Thyroid gland (tissue), 4 donors: Measurements from ENCODE around the gene AP2S1. TPM values are rescaled to one million over a fixed set of nuclear protein-coding genes. Genes with fewer than 3 reads are reported as not detected.
A peak's percentile ranks its signal among the peaks of the same experiment; 100 is the strongest.

Source experiments
- DNase-seq, 2 donors: peaks; one replicate each; pipeline ENCODE4 v3.0.0-alpha.2; 2019
- H3K27ac ChIP-seq, 3 donors: fragments of 200-600 bp; sonication (generic); 1 replicate in 2 of 3; 2 replicates in 1 of 3; pipeline ENCODE4 v1.5.1; 2016 to 2019; ENCODE audit warnings: mild to moderate bottlenecking in 1 of 3, moderate library complexity in 1 of 3
- H3K27me3 ChIP-seq: fragments of 200-600 bp; sonication (generic); one replicate; pipeline ENCODE4 v1.5.1; 2019
- H3K36me3 ChIP-seq, 2 donors: fragments of 200-600 bp; sonication (generic); one replicate each; pipeline ENCODE4 v1.5.1; 2016 to 2019
- H3K4me1 ChIP-seq, 2 donors: fragments of 200-600 bp; sonication (generic); one replicate each; pipeline ENCODE4 v1.5.1; 2017 to 2019
- H3K4me3 ChIP-seq, 3 donors: fragments of 200-600 bp; sonication (generic); replicated peaks in 1 of 3; 1 replicate in 2 of 3; 2 replicates in 1 of 3; pipeline ENCODE4 v1.5.1; 2016; ENCODE audit warnings: mild to moderate bottlenecking in 1 of 3
- H3K9me3 ChIP-seq: fragments of 200-600 bp; sonication (generic); one replicate; pipeline ENCODE4 v1.5.1; 2017
- POLR2A ChIP-seq, 2 donors: fragments of 450-650 bp; IDR thresholded peaks; one replicate each; pipeline ENCODE4 v1.6.1; 2017; ENCODE audit warnings: antibody characterized with exemption in 2 of 2, mild to moderate bottlenecking in 2 of 2, moderate library complexity in 1 of 2
- WGBS, 2 donors: methylation state at CpG; one replicate each; pipeline ENCODE4 v1.1.5; 2017; 5-methylcytosine and 5-hydroxymethylcytosine counted together
- intact Hi-C: fragments of 100-400 bp; cut with DNase I; formaldehyde crosslinking; loops from one replicate; pipeline ENCODE4 v1.15.1; 2023
- total RNA-seq, 4 donors: library from RNA; depleted of rRNA; stranded (reverse); fragments of >200 nt; gene quantifications; one replicate each; pipeline ENCODE4 v1.2.3, GENCODE V29; 2016
- TF ChIP-seq, protein P1 (sequence below), 6 experiments: fragments of 200-600 bp in 3 of 6; fragments of 450-650 bp in 3 of 6; sonication (generic) in 3 of 6; IDR thresholded peaks; one replicate each; pipeline ENCODE4 v1.5.1; 2016 to 2019; ENCODE audit warnings: antibody characterized with exemption in 6 of 6, mild to moderate bottlenecking in 2 of 6, inconsistent platforms in 1 of 6, moderate library complexity in 1 of 6

Gene AP2S1
- total RNA-seq, 4 donors from 2014 or later: 29.8 to 98.4 (median 64.1) TPM

- TF ChIP-seq POLR2A (IDR thresholded peaks at IDR 0.05): no peak
- TF ChIP-seq, protein P1, sequence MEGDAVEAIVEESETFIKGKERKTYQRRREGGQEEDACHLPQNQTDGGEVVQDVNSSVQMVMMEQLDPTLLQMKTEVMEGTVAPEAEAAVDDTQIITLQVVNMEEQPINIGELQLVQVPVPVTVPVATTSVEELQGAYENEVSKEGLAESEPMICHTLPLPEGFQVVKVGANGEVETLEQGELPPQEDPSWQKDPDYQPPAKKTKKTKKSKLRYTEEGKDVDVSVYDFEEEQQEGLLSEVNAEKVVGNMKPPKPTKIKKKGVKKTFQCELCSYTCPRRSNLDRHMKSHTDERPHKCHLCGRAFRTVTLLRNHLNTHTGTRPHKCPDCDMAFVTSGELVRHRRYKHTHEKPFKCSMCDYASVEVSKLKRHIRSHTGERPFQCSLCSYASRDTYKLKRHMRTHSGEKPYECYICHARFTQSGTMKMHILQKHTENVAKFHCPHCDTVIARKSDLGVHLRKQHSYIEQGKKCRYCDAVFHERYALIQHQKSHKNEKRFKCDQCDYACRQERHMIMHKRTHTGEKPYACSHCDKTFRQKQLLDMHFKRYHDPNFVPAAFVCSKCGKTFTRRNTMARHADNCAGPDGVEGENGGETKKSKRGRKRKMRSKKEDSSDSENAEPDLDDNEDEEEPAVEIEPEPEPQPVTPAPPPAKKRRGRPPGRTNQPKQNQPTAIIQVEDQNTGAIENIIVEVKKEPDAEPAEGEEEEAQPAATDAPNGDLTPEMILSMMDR (IDR thresholded peaks at IDR 0.05): no peak
Measured at GRCh38 chr19:46849610-46850009, 1.0 kb downstream of the AP2S1 start.

GRCh38 chr19:46848389-46848788 is 2.3 kb downstream of the AP2S1 start:
- intact Hi-C loops: no loop called here
- H3K4me3 ChIP-seq: no peak overlapping the region
- H3K9me3 ChIP-seq: no peaks in the 10 kb centered on the region
- TF ChIP-seq, protein P1 (IDR thresholded peaks at IDR 0.05): no peak
- no peak for TF ChIP-seq POLR2A (IDR thresholded peaks at IDR 0.05)
- H3K36me3 ChIP-seq: peaks cover 7 to 11% of the 10 kb centered on the region in 2 donors
- DNase-seq: no peak
- peaks cover 8 to 11% of the 10 kb centered on the region in 2 donors for H3K4me1 ChIP-seq
- no peaks in the 10 kb centered on the region for H3K27me3 ChIP-seq
- H3K27ac ChIP-seq: no peak overlapping the region
- WGBS, 2 donors: 83 to 93% methylated on average over 2 of the region's 2 CpGs

More at GRCh38 chr19:46849610-46850009, 1.0 kb downstream of the AP2S1 start:
- H3K27me3 ChIP-seq: no peaks in the 10 kb centered on the region
- H3K4me1 ChIP-seq: peaks cover 8 to 16% of the 10 kb centered on the region in 2 donors
- no peaks in the 10 kb centered on the region for H3K9me3 ChIP-seq
- peak overlapping the region; percentile 16 to 74 (median 59) for H3K27ac ChIP-seq
- H3K36me3 ChIP-seq: peaks cover under 1 to 2% of the 10 kb centered on the region in 2 donors
- intact Hi-C loops: loop anchor here (5.0 to 10.0 kb wide), 2 partner anchors 273 to 405 kb away; partner anchors contain the start of gene CCDC9
- no peak for DNase-seq
- H3K4me3 ChIP-seq: peak overlapping the region in 2 of 3 donors; percentile 59 to 82
- 40 to 45% methylated on average over 5 of the region's 5 CpGs for WGBS, 2 donors

- TF ChIP-seq, protein P1 (IDR thresholded peaks at IDR 0.05): no peak
- no peak for TF ChIP-seq POLR2A (IDR thresholded peaks at IDR 0.05)
- Histone ChIP-seq H3K27ac (no peak overlapping the region), H3K4me3 (no peak overlapping the region), H3K36me3 (peaks cover 11 to 15% of the 10 kb centered on the region in 2 donors), H3K9me3 (no peaks in the 10 kb centered on the region), H3K27me3 (no peaks in the 10 kb centered on the region), H3K4me1 (peaks cover 8 to 11% of the 10 kb centered on the region in 2 donors)
- DNase-seq: no peak
- WGBS, 2 donors: 88 to 92% methylated on average over 11 of the region's 11 CpGs
- intact Hi-C loops: no loop called here
Measured at GRCh38 chr19:46847528-46847927, 3.1 kb downstream of the AP2S1 start.

- DNase-seq: no peak
- Histone ChIP-seq H3K4me3 (no peak overlapping the region), H3K4me1 (peaks cover 8 to 11% of the 10 kb centered on the region in 2 donors), H3K36me3 (peaks cover 11 to 16% of the 10 kb centered on the region in 2 donors), H3K27ac (no peak overlapping the region), H3K9me3 (no peaks in the 10 kb centered on the region), H3K27me3 (no peaks in the 10 kb centered on the region)
- 86 to 88% methylated on average over 19 of the region's 19 CpGs for WGBS, 2 donors
- intact Hi-C loops: no loop called here
- TF ChIP-seq, protein P1 (IDR thresholded peaks at IDR 0.05): no peak
- no peak for TF ChIP-seq POLR2A (IDR thresholded peaks at IDR 0.05)
Measured at GRCh38 chr19:46845959-46846459, 4.6 kb downstream of the AP2S1 start.

- DNase-seq: no peak
- H3K4me1 ChIP-seq: peaks cover 0 to under 1% of the 10 kb centered on the region in 2 donors
- H3K36me3 ChIP-seq: peaks cover 14 to 16% of the 10 kb centered on the region in 2 donors
- TF ChIP-seq POLR2A (IDR thresholded peaks at IDR 0.05): no peak
- TF ChIP-seq, protein P1 (IDR thresholded peaks at IDR 0.05): no peak
- no peaks in the 10 kb centered on the region for H3K9me3 ChIP-seq
- no peak overlapping the region for H3K27ac ChIP-seq
- H3K27me3 ChIP-seq: no peaks in the 10 kb centered on the region
- intact Hi-C loops: no loop called here
- 84 to 93% methylated on average over 9 of the region's 9 CpGs for WGBS, 2 donors
- no peak overlapping the region for H3K4me3 ChIP-seq
Measured at GRCh38 chr19:46844067-46844489, 6.6 kb downstream of the AP2S1 start.
